Activated CD4-positive, alpha-beta memory T cell treated with anti-CD3 and anti-CD28 coated beads for 36 hours (primary cell): ENCODE data around the gene HOXA6. TPM values are rescaled to one million over a fixed set of nuclear protein-coding genes. Genes with fewer than 3 reads are reported as not detected.

Experiments used
- CTCF ChIA-PET: fragments of 350-600 bp; sonication (Branson Sonifier 250); formaldehyde crosslinking; loops from one replicate; lab custom pipeline; 2021; ENCODE audit warnings: antibody characterized with exemption, inconsistent platforms; lab: Charles Lee
- POLR2A ChIA-PET: fragments of 350-600 bp; sonication (Branson Sonifier 250); formaldehyde crosslinking; loops from one replicate; lab custom pipeline; 2021; ENCODE audit warnings: antibody characterized with exemption; lab: Charles Lee
- DNase-seq: peaks from one replicate; pipeline ENCODE4 v3.0.0-alpha.2; 2020
- H3K27ac Mint-ChIP-seq: one replicate; pipeline ENCODE4 v1.8.0; 2021; ENCODE audit warnings: mixed read lengths
- H3K27me3 Mint-ChIP-seq: one replicate; pipeline ENCODE4 v1.8.0; 2021; ENCODE audit warnings: mixed read lengths
- H3K36me3 Mint-ChIP-seq: one replicate; pipeline ENCODE4 v1.8.0; 2021; ENCODE audit warnings: mixed read lengths
- H3K4me1 Mint-ChIP-seq: one replicate; pipeline ENCODE4 v1.8.0; 2021; ENCODE audit warnings: low read depth, mixed read lengths
- H3K4me3 Mint-ChIP-seq: one replicate; pipeline ENCODE4 v1.8.0; 2021; ENCODE audit warnings: mild to moderate bottlenecking, mixed read lengths
- H3K9me3 Mint-ChIP-seq: one replicate; pipeline ENCODE4 v1.8.0; 2021; ENCODE audit warnings: mixed read lengths
- intact Hi-C: fragments of 100-400 bp; cut with micrococcal nuclease; formaldehyde crosslinking; loops from one replicate; pipeline ENCODE4 v1.15.1; 2023
- total RNA-seq, 2 experiments: library from RNA; stranded (reverse); gene quantifications; one replicate each; pipeline ENCODE4 v1.2.3, GENCODE V29; 2021

The HOXA6 gene
- total RNA-seq, 2 experiments from 2014 or later, result not detected

DNA sequence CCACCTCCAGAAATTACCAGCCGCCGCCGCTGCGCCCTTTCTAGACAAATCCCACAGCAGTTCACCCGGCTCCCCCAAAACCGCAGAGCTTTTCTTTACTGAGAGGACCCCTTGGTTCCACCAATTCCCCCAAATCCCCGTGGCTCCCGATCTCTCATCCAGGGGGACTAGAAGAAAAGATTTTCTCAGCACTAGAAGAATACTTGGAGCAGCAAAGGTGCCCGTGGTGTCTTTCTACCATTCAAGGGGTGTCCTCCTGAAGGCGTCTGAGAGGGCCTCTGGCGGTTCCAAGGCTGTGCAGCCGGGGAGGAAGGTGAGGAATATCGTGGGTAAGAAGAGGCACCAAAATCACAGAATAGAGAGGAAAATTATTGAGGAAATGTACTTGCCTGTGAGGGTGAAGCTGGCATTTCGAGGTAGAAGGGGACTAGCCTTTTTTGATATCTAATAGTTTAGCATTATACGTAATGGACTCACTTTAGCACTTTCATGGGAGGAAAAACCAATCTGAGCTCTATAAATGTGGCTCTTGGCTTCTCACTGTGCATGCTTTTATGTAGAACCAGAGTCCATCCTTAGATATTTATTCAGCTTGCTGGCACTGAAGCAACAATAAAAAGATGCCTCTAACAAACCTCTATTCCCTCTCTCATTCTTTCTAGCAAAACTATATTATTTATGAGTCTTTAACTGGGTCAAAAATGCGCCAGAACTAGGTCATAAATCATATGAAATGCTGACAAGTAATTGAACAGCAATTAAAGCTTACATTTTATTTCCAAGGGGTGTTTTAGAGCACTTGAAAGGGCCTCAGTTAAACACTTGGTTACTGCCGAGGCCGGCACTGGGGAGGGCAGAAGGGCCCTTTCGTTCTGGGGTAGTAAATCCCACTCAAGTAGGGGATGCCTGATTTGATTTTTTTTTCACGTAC is 31.3 kb downstream of the HOXA6 start:
- intact Hi-C loops, result no loop called here
- Mint-ChIP-seq H3K4me3 (no peak overlapping the region), H3K36me3 (no peaks in the 10 kb centered on the region), H3K4me1 (no peaks in the 10 kb centered on the region), H3K27me3 (peaks cover 6% of the 10 kb centered on the region), H3K27ac (no peak overlapping the region), H3K9me3 (no peaks in the 10 kb centered on the region)
- ChIA-PET POLR2A (no interaction called here), CTCF (no interaction called here)
- no peak for DNase-seq

DNA sequence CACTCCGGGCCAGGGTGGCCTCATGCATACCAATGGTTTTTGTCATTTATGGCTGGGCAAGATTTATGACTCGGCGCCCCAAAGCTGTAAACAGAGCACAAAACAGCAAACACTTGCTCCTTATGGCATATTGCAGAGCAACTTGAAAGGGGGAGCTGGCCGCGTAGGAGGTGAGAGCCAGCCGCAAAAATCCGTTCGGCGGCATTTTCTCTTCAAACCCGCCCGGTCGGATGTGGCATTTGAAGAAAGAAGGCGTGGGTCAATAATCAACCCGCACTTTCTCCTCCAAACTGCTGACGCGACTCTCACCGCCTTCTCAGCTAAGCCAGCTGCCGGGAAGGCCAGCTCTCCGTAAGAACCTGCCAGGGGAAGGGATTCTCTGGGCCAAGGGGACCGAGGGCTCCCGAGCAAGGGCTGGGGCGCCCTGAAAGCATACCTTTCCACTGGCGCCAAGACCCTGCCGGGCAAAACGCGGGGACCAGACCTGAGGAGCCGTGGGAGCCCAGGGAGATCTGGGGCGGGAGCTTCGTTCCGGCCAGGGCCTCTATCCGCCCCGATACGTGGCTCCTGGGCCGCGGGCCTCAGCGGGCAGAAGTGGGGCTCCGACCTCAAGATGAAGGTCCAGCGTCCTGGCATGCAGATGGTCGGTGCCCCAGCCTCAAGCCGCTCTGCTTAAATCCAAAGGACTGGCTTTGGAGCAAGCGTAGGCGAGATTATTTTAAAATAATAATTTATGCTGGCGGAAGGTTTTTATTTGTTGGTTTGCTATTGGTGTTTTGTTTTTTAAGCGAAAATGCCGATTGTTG is 32.1 kb downstream of the HOXA6 start:
- Mint-ChIP-seq H3K9me3 (no peaks in the 10 kb centered on the region), H3K27me3 (peaks cover 6% of the 10 kb centered on the region), H3K36me3 (no peaks in the 10 kb centered on the region), H3K4me3 (no peak overlapping the region), H3K27ac (no peak overlapping the region), H3K4me1 (no peaks in the 10 kb centered on the region)
- DNase-seq, result no peak
- POLR2A ChIA-PET, result no interaction called here
- CTCF ChIA-PET, result no interaction called here
- intact Hi-C loops, result no loop called here

DNA sequence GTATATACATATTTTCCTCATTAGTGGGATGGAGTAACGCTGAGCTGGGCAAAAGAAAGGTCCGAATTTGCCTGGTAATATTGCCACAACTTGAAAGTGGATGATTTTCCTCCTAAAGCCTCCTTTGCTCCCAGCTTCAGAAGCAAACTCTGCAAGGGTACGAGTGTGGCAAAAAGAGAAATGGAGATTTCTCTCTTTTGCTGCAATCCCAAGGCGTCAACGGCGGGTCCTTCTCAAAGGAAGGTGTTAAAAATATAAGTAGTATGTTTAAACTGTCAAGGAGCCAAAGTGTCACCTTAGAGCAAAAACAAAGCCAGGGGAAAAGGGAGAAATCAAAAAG is 32.7 kb downstream of the HOXA6 start:
- DNase-seq, result no peak
- H3K27me3 Mint-ChIP-seq, result peaks cover 6% of the 10 kb centered on the region
- intact Hi-C loops, result no loop called here
- no peaks in the 10 kb centered on the region for H3K9me3 Mint-ChIP-seq
- no peak overlapping the region for H3K4me3 Mint-ChIP-seq
- ChIA-PET POLR2A (no interaction called here), CTCF (no interaction called here)
- H3K27ac Mint-ChIP-seq, result no peak overlapping the region
- H3K4me1 Mint-ChIP-seq, result no peaks in the 10 kb centered on the region
- H3K36me3 Mint-ChIP-seq, result no peaks in the 10 kb centered on the region

DNA sequence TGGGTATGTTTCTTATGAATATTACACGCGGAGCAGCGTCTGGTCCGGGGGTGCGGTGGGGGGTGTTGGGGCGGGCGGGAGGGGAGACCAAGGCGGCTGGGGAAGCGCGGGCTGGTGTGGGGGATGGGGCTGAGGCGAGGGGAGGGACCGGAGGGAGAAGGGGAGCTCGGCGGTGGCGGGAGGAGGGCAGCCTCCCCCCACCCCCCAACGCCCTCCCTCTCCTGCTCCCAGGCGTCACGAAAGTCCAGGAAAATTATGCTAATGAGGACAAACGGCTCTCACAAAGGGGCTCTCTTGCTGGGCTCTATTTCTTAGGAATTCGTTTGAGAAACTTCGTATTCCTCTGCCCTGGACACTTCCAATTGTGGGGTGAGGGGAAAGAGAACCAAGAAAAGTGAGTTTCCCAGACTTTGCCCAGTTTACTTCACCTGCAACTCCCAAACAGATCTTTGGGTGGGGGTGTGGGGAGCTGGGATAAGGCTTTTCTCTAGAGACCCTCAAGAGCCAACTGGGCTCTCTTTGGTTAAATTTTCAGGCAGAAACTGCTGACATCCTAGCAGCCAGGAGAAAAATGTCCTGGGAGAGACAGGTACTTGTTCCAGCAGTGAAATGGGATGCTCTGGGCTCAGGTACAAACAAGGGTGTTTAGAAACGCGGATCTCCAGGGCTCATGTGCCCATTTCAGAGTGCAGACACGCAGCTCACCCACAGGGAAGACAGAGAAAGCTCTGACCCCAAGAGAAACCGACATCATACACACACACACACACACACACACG is 33.4 kb downstream of the HOXA6 start:
- no peak for DNase-seq
- intact Hi-C loops, result no loop called here
- no peaks in the 10 kb centered on the region for H3K9me3 Mint-ChIP-seq
- no peaks in the 10 kb centered on the region for H3K36me3 Mint-ChIP-seq
- H3K4me1 Mint-ChIP-seq, result no peaks in the 10 kb centered on the region
- ChIA-PET CTCF (no interaction called here), POLR2A (no interaction called here)
- no peak overlapping the region for H3K4me3 Mint-ChIP-seq
- no peak overlapping the region for H3K27ac Mint-ChIP-seq
- H3K27me3 Mint-ChIP-seq, result peaks cover 6% of the 10 kb centered on the region

DNA sequence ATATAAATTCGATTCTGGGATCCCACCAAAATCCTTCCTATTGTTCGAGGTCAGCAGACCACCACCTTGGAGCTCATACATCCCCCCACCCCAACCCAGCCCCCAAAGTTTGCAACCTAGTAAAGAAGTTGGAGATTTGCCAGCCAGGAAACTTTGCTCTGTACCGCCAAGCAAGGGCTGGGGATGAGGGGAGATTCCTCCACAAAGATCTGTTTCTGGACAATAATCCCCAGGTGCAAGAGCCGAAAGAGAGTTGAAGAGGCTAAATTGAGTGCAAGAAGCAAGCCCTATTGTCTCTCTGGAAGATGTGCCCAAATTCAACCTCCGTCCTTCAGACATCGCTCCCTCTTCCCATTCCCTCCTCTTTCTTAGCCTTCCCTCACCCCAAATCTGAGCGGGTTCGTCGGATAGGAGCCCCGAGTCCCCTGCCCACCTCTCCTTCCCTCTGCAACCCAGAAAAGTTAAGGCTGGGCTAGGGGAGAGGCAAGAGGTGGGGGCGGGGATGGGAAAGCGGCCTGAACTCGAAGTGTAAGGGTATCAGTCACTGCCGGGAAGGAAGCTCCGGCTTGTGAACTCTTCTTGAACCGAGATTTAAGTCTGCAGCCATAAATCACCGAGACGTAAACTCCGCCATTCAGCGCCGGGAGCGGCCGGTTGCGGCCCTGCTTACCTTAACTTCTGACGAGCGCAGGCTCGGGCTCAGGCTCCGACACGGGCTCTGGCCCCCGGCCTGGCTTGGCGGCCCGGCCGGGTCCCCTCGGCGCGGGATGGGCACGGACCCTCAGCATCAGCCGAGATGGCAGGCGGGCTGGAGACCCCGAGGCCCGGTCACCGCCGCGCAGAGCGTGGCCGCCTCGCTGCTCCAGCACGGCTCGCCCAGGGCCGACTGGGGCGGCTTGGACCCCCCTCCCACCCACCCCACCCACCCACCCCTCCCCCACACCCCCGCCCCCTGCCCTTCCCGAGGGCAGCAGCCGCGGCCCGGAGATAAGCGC is 34.3 kb downstream of the HOXA6 start:
- peaks cover 6% of the 10 kb centered on the region for H3K27me3 Mint-ChIP-seq
- no peaks in the 10 kb centered on the region for H3K9me3 Mint-ChIP-seq
- no peak for DNase-seq
- intact Hi-C loops, result no loop called here
- ChIA-PET CTCF (no interaction called here), POLR2A (no interaction called here)
- no peaks in the 10 kb centered on the region for H3K36me3 Mint-ChIP-seq
- H3K27ac Mint-ChIP-seq, result no peak overlapping the region
- no peak overlapping the region for H3K4me3 Mint-ChIP-seq
- no peaks in the 10 kb centered on the region for H3K4me1 Mint-ChIP-seq

DNA sequence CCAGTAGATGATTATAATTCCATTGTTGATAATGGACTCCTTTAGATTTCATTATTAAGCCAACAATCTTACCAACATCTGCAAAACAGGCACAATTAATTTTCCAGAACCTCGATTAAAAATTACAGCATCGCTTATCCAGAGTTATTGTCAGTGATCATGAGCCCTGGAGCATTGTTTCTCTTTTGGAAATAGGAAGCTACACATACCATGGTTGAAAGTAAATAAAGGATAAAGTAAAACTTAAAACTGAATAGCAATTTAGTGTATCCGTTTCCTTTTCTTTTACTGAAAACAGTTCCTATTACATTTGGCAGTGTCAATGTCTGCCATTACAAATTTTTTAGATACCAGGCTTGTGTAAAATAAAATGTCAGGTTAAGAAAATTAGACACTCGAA is 35.2 kb downstream of the HOXA6 start:
- POLR2A ChIA-PET, result no interaction called here
- no peaks in the 10 kb centered on the region for H3K9me3 Mint-ChIP-seq
- no peaks in the 10 kb centered on the region for H3K4me1 Mint-ChIP-seq
- CTCF ChIA-PET, result no interaction called here
- peaks cover 6% of the 10 kb centered on the region for H3K27me3 Mint-ChIP-seq
- H3K27ac Mint-ChIP-seq, result no peak overlapping the region
- intact Hi-C loops, result no loop called here
- H3K4me3 Mint-ChIP-seq, result no peak overlapping the region
- DNase-seq, result no peak
- H3K36me3 Mint-ChIP-seq, result no peaks in the 10 kb centered on the region

DNA sequence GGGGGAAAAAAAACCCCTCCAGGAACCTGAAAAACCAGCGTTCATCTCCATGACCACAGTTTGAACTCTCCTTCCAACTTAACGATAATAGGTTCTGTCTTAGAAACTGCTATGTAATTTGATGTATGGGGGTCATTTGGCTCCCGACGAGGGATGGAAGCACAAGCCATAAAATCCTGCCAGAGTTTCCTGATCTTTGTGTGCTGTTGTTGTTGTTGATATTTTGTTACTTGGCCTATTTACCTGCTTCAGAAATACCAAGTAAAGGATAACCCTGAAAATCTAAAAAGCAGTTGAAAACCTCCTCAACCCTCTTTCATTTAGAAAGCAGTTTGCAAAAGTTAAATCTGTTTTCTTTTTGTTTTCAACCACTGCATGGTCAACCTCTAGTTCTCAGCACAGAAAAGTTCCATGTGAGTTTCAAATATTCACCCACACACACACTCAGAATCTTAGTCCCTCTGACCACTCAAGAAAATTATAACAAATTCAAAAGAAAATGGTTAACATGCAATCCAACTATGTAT is 35.8 kb downstream of the HOXA6 start:
- no peaks in the 10 kb centered on the region for H3K36me3 Mint-ChIP-seq
- no peak overlapping the region for H3K4me3 Mint-ChIP-seq
- no peaks in the 10 kb centered on the region for H3K9me3 Mint-ChIP-seq
- peaks cover 6% of the 10 kb centered on the region for H3K27me3 Mint-ChIP-seq
- no peak for DNase-seq
- intact Hi-C loops, result no loop called here
- POLR2A ChIA-PET, result no interaction called here
- H3K27ac Mint-ChIP-seq, result no peak overlapping the region
- no peaks in the 10 kb centered on the region for H3K4me1 Mint-ChIP-seq
- CTCF ChIA-PET, result no interaction called here

DNA sequence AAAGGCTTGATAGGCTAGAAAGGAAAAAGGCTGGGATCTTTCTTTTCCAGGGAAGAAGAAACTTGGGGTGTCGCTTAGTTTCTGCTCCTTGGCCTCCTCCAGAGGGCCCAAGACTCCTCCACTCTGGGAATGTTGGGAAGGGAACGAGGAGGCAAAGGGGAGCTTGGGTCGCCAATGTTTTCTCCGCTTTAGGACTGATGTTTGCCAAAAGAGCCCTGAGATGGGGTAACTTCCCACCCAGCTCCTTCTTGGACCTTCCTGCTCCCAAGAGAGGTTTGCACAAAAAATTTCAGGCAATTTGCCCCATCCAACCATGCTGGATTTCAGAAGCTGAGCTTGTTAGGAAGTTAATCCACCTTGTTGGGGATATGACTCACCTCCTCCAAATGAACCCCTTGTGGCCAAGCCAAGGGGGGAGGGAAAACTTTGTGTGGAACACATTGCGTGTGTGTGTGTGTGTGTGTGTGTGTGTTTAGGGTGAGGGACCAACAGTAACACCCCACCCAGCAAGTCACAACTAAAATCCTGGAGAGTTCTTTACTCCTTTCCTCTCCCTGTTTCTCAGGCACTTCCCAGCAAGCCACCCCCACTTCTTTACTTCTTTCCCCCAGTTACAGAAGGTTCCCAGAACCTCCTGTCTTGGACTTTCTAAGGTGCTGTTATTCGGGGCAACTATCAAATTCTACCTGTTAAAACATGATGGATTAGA is 36.4 kb downstream of the HOXA6 start:
- peaks cover 6% of the 10 kb centered on the region for H3K27me3 Mint-ChIP-seq
- H3K36me3 Mint-ChIP-seq, result no peaks in the 10 kb centered on the region
- no peak overlapping the region for H3K4me3 Mint-ChIP-seq
- intact Hi-C loops, result no loop called here
- H3K9me3 Mint-ChIP-seq, result no peaks in the 10 kb centered on the region
- CTCF ChIA-PET, result no interaction called here
- POLR2A ChIA-PET, result no interaction called here
- DNase-seq, result no peak
- no peaks in the 10 kb centered on the region for H3K4me1 Mint-ChIP-seq
- no peak overlapping the region for H3K27ac Mint-ChIP-seq

DNA sequence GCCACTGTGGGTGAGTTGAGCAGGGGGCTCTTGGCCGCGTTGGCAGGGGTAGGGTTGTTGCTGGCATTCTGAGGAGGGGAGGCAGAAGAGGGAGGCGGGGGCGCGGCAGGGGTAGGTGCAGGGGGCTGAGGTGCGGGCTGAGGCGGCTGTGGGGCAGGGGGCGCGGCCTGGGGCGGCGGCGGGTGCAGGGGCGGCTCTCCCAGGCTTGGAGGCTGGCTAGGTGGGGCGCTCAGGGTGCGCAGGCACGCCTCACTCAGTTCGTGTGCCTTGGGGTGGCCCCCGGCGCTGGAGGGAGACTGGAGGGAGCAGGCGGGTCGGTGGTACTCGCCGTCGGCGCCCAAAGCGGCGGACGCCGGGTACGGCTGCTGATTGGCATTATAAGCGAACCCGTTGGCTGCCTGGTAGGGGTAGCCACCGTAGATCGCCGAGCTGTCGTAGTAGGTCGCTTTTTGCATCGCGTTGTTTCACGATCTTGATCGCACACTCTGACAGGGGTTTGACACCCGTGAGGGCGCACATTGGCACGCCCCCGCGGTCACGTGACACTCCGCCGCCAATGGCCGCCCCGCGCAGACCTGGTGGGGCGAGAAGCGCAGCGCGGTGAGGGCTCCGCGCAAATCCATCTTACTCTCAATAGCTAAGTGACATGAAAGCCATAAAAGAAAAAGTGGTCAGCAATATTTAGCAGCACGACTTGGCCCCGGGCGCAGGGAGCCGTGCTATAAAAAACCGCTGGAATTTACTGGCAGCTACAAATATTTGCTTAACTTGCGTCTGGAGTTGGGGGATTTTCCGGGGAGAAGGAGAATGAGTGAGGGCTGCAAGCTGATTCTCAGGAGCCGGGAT is 37.2 kb downstream of the HOXA6 start:
- H3K4me1 Mint-ChIP-seq, result no peaks in the 10 kb centered on the region
- ChIA-PET POLR2A (no interaction called here), CTCF (no interaction called here)
- H3K4me3 Mint-ChIP-seq, result no peak overlapping the region
- no peaks in the 10 kb centered on the region for H3K36me3 Mint-ChIP-seq
- no peak overlapping the region for H3K27ac Mint-ChIP-seq
- no peak for DNase-seq
- no peaks in the 10 kb centered on the region for H3K9me3 Mint-ChIP-seq
- peaks cover 6% of the 10 kb centered on the region for H3K27me3 Mint-ChIP-seq
- intact Hi-C loops, result no loop called here

DNA sequence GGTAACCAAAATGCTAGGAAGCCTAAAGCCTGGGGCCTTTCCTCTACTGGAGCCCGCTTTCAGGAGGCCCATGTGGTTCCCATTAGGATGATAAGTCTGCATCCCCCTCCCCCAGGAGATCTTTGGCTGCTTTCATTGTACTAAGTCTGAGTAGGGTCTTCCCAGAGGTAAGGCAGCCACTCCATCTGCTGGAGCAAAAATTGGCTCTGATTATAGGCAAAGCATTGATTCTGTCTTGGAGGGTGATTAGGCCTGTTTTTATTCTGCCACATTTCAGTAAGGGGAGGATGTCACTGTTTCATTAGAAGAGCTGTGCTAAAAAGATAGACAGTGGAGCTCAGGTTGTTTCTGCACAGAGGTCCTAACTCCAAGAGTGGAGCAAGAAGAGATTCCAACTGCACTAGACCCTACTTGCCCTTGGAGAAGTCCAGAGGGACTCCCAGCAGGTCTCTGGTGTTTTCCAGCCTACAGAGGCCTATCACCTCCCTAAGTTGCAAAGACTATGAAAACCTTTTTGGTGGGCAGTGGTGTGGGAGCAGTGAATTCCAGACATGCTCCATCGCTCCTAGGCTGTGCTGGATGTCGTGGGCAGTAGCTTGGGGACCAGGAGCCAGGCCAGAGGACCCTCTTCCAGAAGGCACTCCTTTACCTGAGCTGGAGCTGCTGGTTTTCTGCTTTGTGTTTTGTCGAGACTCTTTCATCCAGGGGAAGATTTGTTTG is 37.9 kb downstream of the HOXA6 start:
- H3K4me1 Mint-ChIP-seq, result no peaks in the 10 kb centered on the region
- no peak overlapping the region for H3K27ac Mint-ChIP-seq
- ChIA-PET POLR2A (no interaction called here), CTCF (interaction anchor here (0.6 kb wide), 1 partner anchor 51 kb away, joined by 3 read pairs; no protein-coding TSS in a partner anchor)
- H3K27me3 Mint-ChIP-seq, result peaks cover 8% of the 10 kb centered on the region
- no peak overlapping the region for H3K4me3 Mint-ChIP-seq
- no peak for DNase-seq
- no peaks in the 10 kb centered on the region for H3K36me3 Mint-ChIP-seq
- H3K9me3 Mint-ChIP-seq, result no peaks in the 10 kb centered on the region
- intact Hi-C loops, result no loop called here
